ENCODE data around the gene SEPTIN1.

DNA sequence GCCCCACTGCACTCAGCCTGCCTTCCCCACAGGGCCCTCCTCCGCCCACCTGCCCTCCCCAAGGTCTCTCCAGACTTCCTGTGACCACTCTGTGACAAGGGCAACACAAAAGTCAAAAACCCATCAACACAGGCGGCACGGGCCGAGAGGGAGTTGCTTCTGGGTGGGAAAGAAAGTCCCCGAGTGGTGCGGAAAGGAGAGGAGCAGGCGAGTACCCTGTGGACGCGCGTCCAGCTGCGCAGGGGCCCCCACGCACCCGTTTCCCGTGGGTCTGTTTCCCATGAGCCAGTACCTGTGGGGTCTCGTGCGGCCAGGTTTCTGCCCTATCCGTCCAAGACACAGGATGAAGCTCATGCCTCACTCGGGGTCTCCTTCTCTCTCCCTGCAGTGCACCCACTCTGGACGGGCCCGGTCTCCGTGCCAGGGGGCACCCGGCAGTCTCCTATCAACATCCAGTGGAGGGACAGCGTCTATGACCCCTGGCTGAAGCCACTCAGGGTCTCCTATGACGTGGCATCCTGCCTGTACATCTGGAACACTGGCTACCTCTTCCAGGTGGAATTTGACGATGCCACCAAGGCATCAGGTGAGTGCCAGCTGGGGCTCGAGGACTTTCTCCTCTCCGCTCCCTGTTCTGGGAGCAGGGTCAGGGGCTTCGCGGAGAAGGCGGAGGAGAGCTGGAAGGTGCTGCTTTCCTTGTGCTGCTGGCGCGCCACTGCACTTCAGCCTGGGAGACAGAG, 39.4 kb downstream of the SEPTIN1 start:
- TF ChIP-seq POLR2A (IDR thresholded peaks at IDR 0.05): no peak
- TF ChIP-seq, protein P1, sequence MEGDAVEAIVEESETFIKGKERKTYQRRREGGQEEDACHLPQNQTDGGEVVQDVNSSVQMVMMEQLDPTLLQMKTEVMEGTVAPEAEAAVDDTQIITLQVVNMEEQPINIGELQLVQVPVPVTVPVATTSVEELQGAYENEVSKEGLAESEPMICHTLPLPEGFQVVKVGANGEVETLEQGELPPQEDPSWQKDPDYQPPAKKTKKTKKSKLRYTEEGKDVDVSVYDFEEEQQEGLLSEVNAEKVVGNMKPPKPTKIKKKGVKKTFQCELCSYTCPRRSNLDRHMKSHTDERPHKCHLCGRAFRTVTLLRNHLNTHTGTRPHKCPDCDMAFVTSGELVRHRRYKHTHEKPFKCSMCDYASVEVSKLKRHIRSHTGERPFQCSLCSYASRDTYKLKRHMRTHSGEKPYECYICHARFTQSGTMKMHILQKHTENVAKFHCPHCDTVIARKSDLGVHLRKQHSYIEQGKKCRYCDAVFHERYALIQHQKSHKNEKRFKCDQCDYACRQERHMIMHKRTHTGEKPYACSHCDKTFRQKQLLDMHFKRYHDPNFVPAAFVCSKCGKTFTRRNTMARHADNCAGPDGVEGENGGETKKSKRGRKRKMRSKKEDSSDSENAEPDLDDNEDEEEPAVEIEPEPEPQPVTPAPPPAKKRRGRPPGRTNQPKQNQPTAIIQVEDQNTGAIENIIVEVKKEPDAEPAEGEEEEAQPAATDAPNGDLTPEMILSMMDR (IDR thresholded peaks at IDR 0.05): no peak
